ENCODE results near the gene CARMIL1.

Gene CARMIL1

GRCh38 chr6:25454136-25454535, 175.0 kb downstream of the CARMIL1 start:
- TF ChIP-seq, protein P1, sequence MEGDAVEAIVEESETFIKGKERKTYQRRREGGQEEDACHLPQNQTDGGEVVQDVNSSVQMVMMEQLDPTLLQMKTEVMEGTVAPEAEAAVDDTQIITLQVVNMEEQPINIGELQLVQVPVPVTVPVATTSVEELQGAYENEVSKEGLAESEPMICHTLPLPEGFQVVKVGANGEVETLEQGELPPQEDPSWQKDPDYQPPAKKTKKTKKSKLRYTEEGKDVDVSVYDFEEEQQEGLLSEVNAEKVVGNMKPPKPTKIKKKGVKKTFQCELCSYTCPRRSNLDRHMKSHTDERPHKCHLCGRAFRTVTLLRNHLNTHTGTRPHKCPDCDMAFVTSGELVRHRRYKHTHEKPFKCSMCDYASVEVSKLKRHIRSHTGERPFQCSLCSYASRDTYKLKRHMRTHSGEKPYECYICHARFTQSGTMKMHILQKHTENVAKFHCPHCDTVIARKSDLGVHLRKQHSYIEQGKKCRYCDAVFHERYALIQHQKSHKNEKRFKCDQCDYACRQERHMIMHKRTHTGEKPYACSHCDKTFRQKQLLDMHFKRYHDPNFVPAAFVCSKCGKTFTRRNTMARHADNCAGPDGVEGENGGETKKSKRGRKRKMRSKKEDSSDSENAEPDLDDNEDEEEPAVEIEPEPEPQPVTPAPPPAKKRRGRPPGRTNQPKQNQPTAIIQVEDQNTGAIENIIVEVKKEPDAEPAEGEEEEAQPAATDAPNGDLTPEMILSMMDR (IDR thresholded peaks at IDR 0.05; ENCODE audit: borderline replicate concordance, control extremely low read depth, extremely low read depth, insufficient read depth, missing control alignments), result no peak
- no peak for DNase-seq (ENCODE audit: low spot score)

GRCh38 chr6:25456249-25457040, 177.3 kb downstream of the CARMIL1 start:
- in situ Hi-C loops (cut with MboI; ENCODE audit: low sequenced_read_pairs, unreplicated experiment), result no loop called here
- DNase-seq (ENCODE audit: low spot score), result no peak
- TF ChIP-seq, protein P1 (IDR thresholded peaks at IDR 0.05; ENCODE audit: borderline replicate concordance, control extremely low read depth, extremely low read depth, insufficient read depth, missing control alignments), result no peak

More at GRCh38 chr6:25454136-25454535, 175.0 kb downstream of the CARMIL1 start:
- in situ Hi-C loops (cut with MboI; ENCODE audit: low sequenced_read_pairs, unreplicated experiment), result no loop called here

- TF ChIP-seq, protein P1 (IDR thresholded peaks at IDR 0.05; ENCODE audit: borderline replicate concordance, control extremely low read depth, extremely low read depth, insufficient read depth, missing control alignments), result no peak
- no peak for DNase-seq (ENCODE audit: low spot score)
- in situ Hi-C loops (cut with MboI; ENCODE audit: low sequenced_read_pairs, unreplicated experiment), result no loop called here
These were observed 178.3 kb downstream of the CARMIL1 start for GRCh38 chr6:25457516-25457915.

DNA sequence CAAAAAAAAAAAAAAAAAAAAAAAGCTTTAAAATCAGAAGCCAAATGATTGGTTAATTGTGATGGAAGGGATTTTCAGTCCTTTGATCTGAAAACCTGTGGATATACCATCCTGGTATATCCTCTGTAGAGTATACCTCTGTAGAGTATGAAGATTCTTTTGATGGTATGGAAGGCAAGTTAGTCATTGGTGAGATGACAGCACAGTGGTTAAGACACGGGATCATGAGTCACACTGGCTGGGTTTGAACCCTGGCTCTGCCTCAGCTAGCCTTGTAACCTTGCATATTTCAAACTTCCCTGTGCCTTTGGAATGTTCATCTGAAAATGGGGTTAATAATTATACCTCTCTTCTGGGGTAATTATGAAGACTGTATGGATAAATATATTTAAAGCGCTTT, 179.3 kb downstream of the CARMIL1 start:
- TF ChIP-seq, protein P1 (IDR thresholded peaks at IDR 0.05; ENCODE audit: borderline replicate concordance, control extremely low read depth, extremely low read depth, insufficient read depth, missing control alignments), result no peak
- DNase-seq (ENCODE audit: low spot score), result no peak
- in situ Hi-C loops (cut with MboI; ENCODE audit: low sequenced_read_pairs, unreplicated experiment), result no loop called here

- DNase-seq (ENCODE audit: low spot score), result no peak
- in situ Hi-C loops (cut with MboI; ENCODE audit: low sequenced_read_pairs, unreplicated experiment), result no loop called here
- TF ChIP-seq, protein P1 (IDR thresholded peaks at IDR 0.05; ENCODE audit: borderline replicate concordance, control extremely low read depth, extremely low read depth, insufficient read depth, missing control alignments), result no peak
These were observed 183.2 kb downstream of the CARMIL1 start for GRCh38 chr6:25462235-25462897.

DNA sequence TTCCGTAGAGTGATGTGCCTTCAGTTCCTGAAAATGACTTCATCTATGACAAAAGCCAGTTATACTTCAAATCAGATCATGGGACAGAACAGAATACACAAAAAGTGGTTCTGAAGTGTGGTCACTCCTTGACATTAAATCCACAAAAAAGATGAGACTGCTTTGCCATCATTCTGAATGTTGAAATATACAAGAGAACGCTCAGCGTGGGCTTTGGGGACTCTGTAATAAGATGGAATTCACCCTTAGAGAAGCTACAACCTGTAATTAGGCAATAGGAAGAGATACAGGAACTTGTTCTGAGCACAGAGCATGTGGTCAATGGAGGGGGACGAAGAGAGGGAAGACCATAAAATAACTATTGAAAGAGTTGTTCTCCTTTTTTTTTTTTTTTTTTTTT, 184.3 kb downstream of the CARMIL1 start:
- DNase-seq (ENCODE audit: low spot score), result no peak
- TF ChIP-seq, protein P1 (IDR thresholded peaks at IDR 0.05; ENCODE audit: borderline replicate concordance, control extremely low read depth, extremely low read depth, insufficient read depth, missing control alignments), result no peak
- in situ Hi-C loops (cut with MboI; ENCODE audit: low sequenced_read_pairs, unreplicated experiment), result no loop called here

Measured in GM13976 (cell line).